PFSK-1 (cell line): ENCODE results near the gene CNTN4.

ENCODE experiments used
- FOXP2 ChIP-seq: optimal IDR thresholded peaks from 2 replicates; pipeline ENCODE3; 2011; ENCODE audit warnings: borderline replicate concordance, control low read depth, inconsistent platforms; ENCODE audit not compliant: insufficient read depth; ENCODE audit errors: extremely low read length, extremely low read depth
- POLR2AphosphoS5 ChIP-seq: IDR thresholded peaks from 2 replicates; pipeline ENCODE4 v1.6.1; 2012; ENCODE audit warnings: low read depth, mild to moderate bottlenecking, control low read depth, low read length, moderate library complexity
- SIN3A ChIP-seq: IDR thresholded peaks from 2 replicates; pipeline ENCODE4 v1.6.1; 2012; ENCODE audit warnings: mild to moderate bottlenecking, low read length, moderate library complexity, borderline replicate concordance; ENCODE audit not compliant: insufficient read depth
- TAF1 ChIP-seq: IDR thresholded peaks from 2 replicates; pipeline ENCODE4 v1.6.1; 2012; ENCODE audit warnings: low read length, control low read depth, borderline replicate concordance; ENCODE audit not compliant: insufficient read depth
- TF ChIP-seq, protein P1 (sequence below), 2 experiments: IDR thresholded peaks; 2 replicates each; pipeline versions ENCODE4 v1.6.1 to v1.8.0; 2011 to 2012; ENCODE audit warnings: low read depth in 2 of 2, low read length in 2 of 2, control low read depth in 1 of 2, inconsistent platforms in 1 of 2, mild to moderate bottlenecking in 1 of 2, moderate library complexity in 1 of 2; ENCODE audit not compliant: insufficient read depth in 1 of 2

CNTN4 gene

DNA sequence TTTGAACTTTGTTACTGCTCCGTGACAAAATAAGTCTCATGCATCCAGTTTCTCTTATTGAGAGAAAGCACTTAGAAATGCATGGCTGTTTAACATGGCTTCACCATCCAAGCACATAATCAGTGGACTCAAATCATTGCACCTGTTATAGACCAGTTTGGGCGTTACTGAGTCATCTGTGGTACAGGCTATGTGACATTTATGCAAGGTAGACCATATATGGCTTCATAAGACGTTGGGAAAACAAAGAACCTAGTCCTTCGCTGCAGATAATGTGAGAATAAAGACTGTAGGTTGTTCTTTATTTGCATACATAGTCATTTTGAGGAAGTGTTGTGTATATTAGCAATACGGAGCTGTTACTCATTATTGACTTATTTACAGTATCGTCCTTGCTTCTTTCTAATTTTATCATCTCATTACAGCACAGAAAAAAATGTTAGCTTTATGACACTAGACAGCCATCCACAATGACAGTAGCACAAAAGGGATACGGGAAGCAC is 636.8 kb downstream of the CNTN4 start:
- TF ChIP-seq, protein P1, sequence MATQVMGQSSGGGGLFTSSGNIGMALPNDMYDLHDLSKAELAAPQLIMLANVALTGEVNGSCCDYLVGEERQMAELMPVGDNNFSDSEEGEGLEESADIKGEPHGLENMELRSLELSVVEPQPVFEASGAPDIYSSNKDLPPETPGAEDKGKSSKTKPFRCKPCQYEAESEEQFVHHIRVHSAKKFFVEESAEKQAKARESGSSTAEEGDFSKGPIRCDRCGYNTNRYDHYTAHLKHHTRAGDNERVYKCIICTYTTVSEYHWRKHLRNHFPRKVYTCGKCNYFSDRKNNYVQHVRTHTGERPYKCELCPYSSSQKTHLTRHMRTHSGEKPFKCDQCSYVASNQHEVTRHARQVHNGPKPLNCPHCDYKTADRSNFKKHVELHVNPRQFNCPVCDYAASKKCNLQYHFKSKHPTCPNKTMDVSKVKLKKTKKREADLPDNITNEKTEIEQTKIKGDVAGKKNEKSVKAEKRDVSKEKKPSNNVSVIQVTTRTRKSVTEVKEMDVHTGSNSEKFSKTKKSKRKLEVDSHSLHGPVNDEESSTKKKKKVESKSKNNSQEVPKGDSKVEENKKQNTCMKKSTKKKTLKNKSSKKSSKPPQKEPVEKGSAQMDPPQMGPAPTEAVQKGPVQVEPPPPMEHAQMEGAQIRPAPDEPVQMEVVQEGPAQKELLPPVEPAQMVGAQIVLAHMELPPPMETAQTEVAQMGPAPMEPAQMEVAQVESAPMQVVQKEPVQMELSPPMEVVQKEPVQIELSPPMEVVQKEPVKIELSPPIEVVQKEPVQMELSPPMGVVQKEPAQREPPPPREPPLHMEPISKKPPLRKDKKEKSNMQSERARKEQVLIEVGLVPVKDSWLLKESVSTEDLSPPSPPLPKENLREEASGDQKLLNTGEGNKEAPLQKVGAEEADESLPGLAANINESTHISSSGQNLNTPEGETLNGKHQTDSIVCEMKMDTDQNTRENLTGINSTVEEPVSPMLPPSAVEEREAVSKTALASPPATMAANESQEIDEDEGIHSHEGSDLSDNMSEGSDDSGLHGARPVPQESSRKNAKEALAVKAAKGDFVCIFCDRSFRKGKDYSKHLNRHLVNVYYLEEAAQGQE (IDR thresholded peaks at IDR 0.05; ENCODE audit: insufficient read depth in 1 of 2, low read depth in 2 of 2, low read length in 2 of 2): no peak
- TF ChIP-seq TAF1 (no peak), FOXP2 (no peak), POLR2AphosphoS5 (no peak), SIN3A (no peak)

DNA sequence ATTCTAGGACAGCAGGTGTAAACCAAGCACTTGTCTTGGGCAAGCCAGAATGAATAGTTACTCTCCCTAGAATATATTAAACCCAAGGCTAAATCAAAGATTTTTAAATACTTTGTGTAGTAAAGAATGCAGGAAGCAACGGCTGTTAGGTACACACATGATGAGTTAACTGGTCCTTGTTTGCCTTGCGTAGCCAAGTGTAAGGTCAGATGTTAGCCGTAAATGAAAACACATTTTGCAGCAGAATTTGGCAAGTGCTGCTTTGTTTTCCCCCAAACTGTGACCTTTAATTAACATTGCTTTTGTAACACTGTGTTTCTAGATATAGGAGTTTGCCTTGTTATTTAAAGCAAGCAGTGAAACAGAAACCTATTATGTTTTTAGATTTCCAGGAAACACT is 642.9 kb downstream of the CNTN4 start:
- TF ChIP-seq FOXP2 (no peak), TAF1 (no peak), SIN3A (no peak), POLR2AphosphoS5 (no peak)
- TF ChIP-seq, protein P1 (IDR thresholded peaks at IDR 0.05; ENCODE audit: insufficient read depth in 1 of 2, low read depth in 2 of 2, low read length in 2 of 2): no peak

DNA sequence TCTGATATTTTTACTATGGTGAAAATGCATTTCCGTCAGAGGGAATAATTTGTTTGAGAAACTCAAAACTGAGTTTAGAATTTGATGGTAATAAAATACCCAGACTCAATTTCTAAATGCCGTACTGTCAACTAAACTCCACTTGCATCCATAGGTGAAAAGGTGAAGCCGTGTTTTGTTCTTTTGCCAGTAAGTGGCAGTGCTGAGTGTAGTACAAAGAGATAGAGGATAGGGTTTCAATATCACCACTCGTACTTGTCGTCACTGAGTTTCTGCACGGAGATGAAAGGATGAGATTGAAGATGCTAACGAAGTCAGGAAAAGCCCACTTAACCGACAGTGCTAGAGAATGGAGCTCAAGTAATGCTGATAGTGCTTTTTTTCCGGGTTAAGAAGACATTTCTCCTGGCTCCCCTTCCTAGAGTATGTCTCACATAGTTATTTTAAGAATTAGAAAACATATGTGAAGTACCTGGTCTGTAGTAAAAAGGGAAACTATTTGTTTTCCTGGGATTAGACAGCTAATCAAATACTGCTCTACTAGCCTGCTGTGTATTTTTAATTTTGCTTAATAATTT is 666.4 kb downstream of the CNTN4 start:
- no peak for TF ChIP-seq TAF1
- TF ChIP-seq, protein P1 (IDR thresholded peaks at IDR 0.05; ENCODE audit: insufficient read depth in 1 of 2, low read depth in 2 of 2, low read length in 2 of 2): no peak
- TF ChIP-seq FOXP2: no peak
- TF ChIP-seq POLR2AphosphoS5: no peak
- no peak for TF ChIP-seq SIN3A

DNA sequence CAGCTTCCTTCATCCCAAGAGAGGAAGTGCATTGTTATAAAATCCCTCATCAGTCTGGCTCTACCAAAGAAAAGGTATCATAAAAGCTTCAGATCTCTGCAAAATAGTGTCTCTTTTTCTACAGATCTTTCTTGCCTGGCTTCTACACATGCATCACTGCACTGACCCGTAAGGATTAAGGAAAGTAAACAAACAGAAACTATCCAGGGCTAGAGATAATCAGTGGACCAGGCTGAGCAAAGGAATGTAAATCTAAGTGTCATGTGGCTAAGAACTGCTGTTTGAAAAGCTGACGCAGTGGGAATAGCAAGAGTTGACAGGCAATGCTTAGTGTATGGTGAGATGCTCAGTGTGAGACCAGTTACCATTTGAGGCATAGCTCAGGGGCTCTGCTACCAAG is 671.8 kb downstream of the CNTN4 start:
- TF ChIP-seq FOXP2 (no peak), POLR2AphosphoS5 (no peak), TAF1 (no peak), SIN3A (no peak)
- TF ChIP-seq, protein P1 (IDR thresholded peaks at IDR 0.05; ENCODE audit: insufficient read depth in 1 of 2, low read depth in 2 of 2, low read length in 2 of 2): no peak
